Prostate gland (tissue), 2 donors: ENCODE data around the gene CTNNA2. TPM values are rescaled to one million over a fixed set of nuclear protein-coding genes. Genes with fewer than 3 reads are reported as not detected.
A peak's percentile ranks its signal among the peaks of the same experiment; 100 is the strongest.

Source experiments
- DNase-seq: peaks from one replicate; pipeline ENCODE4 v3.0.0-alpha.2; 2019; ENCODE audit warnings: low spot score
- H3K27ac ChIP-seq, 2 donors: fragments of 200-600 bp; sonication (generic); 2 replicates each; pipeline ENCODE4 v1.5.1; 2017 to 2019
- H3K27me3 ChIP-seq: fragments of 200-600 bp; sonication (generic); replicated peaks from 2 replicates; pipeline ENCODE4 v1.5.1; 2019; ENCODE audit not compliant: insufficient read depth
- H3K36me3 ChIP-seq, 2 donors: fragments of 200-600 bp; sonication (generic); 1 replicate in 1 of 2; 2 replicates in 1 of 2; pipeline versions ENCODE4 v1.5.1 to v1.8.1; 2017 to 2019
- H3K4me1 ChIP-seq: fragments of 200-600 bp; sonication (generic); replicated peaks from 2 replicates; pipeline ENCODE4 v1.5.1; 2019
- H3K4me3 ChIP-seq, 2 donors: fragments of 200-600 bp; sonication (generic); 2 replicates each; pipeline ENCODE4 v1.5.1; 2017 to 2019
- H3K9me3 ChIP-seq: fragments of 200-600 bp; sonication (generic); 2 replicates; pipeline ENCODE4 v1.5.1; 2017
- CTCF ChIP-seq, 4 experiments: fragments of 200-600 bp in 2 of 4; fragments of 450-650 bp in 2 of 4; sonication (generic) in 2 of 4; IDR thresholded peaks; 1 replicate in 3 of 4; 2 replicates in 1 of 4; pipeline ENCODE4 v1.5.1; 2016 to 2019; ENCODE audit warnings: antibody characterized with exemption in 4 of 4, mild to moderate bottlenecking in 2 of 4, moderate library complexity in 2 of 4
- POLR2A ChIP-seq: fragments of 450-650 bp; IDR thresholded peaks from one replicate; pipeline ENCODE4 v1.6.1; 2016; ENCODE audit warnings: antibody characterized with exemption, mild to moderate bottlenecking
- POLR2AphosphoS5 ChIP-seq: sonication (generic); formaldehyde crosslinking; IDR thresholded peaks from one replicate; pipeline ENCODE4 v1.6.1; 2017; ENCODE audit warnings: antibody characterized with exemption
- WGBS: methylation state at CpG from one replicate; pipeline ENCODE4 v1.1.5; 2018; 5-methylcytosine and 5-hydroxymethylcytosine counted together
- intact Hi-C: fragments of 100-400 bp; cut with DNase I; formaldehyde crosslinking; loops from one replicate; pipeline ENCODE4 v1.14.2; 2022
- total RNA-seq, 2 donors: library from RNA; depleted of rRNA; stranded (reverse); fragments of >200 nt; gene quantifications; one replicate each; pipeline ENCODE4 v1.1.0, GENCODE V29; 2016

The CTNNA2 gene
- total RNA-seq, 2 donors from 2014 or later: 24.3 TPM; not detected in 1

DNA sequence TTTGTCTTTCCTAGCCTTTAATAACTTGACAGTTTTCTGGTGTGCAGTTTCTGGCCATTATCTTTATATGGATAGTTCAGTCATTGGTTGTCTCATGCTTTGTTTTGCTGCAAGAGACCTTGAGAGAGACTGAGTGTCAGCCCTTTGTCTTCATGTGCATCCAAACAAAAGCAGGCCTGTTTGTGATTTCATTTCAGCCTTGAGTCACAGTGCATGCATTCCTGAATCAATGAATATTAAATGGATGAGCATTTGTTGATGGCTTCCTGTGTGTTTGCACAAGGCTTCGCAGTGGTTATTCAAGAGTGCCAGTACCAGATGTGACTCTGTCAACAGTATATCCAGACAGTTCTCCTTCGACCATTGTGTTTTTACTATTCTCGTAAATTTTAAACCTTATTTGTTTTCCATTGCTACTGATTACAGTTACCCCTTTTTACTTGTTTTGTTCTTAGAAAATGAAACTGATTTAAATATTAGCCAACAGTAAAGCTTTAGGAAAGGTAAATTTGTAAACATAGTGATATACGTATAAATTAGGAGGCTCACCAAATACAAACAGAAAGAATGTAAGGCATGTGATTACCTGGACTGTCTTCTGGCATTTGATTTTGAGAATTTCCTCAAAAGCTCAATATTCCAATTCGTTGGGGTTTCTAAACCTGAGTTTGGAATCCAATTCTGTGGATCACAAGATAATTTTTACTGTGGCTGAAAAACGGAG lies 319.8 kb downstream of the CTNNA2 start:
- Histone ChIP-seq H3K27me3 (no peaks in the 10 kb centered on the region), H3K4me1 (no peaks in the 10 kb centered on the region), H3K36me3 (no peaks in the 10 kb centered on the region), H3K9me3 (no peaks in the 10 kb centered on the region), H3K27ac (no peak overlapping the region), H3K4me3 (no peak overlapping the region)
- DNase-seq: no peak
- WGBS: 25% methylated on average over 6 of the region's 6 CpGs
- intact Hi-C loops: no loop called here
- TF ChIP-seq POLR2AphosphoS5 (no peak), POLR2A (no peak), CTCF (IDR thresholded peaks at IDR 0.05) (no peak)

DNA sequence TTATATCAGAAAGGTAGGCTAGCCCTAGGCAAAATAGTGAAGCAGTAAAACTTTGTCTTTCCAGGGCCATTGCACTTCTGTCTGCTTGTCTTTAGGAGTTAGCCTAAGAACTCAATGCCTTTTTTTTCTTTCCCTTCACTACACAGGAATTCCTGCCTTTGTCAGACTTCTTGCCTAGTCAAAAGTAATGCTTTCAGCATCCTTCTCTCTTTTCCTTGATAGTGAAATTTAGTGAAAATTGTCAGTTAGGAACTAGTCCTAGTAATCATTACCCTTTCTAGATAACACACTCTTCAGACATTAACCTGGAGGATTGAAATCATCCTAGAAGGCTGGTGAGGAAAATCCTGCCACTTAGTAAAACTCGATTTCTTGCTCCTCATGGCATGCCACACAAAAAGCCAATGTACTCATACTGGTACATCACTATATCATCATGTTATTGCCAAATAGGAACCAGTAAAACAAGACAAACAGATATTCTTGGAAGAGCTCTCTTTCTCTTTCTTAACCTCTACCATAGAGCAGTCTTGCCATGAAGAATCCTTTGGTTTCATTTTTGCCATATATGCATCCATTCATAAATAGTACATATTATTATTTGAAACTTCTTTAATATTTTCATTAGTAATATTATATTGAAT lies 320.5 kb downstream of the CTNNA2 start:
- H3K36me3 ChIP-seq: no peaks in the 10 kb centered on the region
- TF ChIP-seq CTCF (IDR thresholded peaks at IDR 0.05) (no peak), POLR2AphosphoS5 (peak; percentile 61), POLR2A (no peak)
- 39% methylated on average over 1 of the region's 1 CpG for WGBS
- no peaks in the 10 kb centered on the region for H3K27me3 ChIP-seq
- H3K4me3 ChIP-seq: no peak overlapping the region
- no peak for DNase-seq
- no peak overlapping the region for H3K27ac ChIP-seq
- intact Hi-C loops: no loop called here
- H3K4me1 ChIP-seq: no peaks in the 10 kb centered on the region
- H3K9me3 ChIP-seq: no peaks in the 10 kb centered on the region

GRCh38 chr2:79835911-79836310 lies 323.1 kb downstream of the CTNNA2 start:
- intact Hi-C loops: no loop called here
- Histone ChIP-seq H3K36me3 (no peaks in the 10 kb centered on the region), H3K27me3 (no peaks in the 10 kb centered on the region), H3K27ac (no peak overlapping the region), H3K4me3 (no peak overlapping the region), H3K4me1 (no peaks in the 10 kb centered on the region), H3K9me3 (no peaks in the 10 kb centered on the region)
- TF ChIP-seq POLR2A: no peak
- TF ChIP-seq CTCF (IDR thresholded peaks at IDR 0.05): no peak
- no peak for TF ChIP-seq POLR2AphosphoS5
- 89% methylated on average over 1 of the region's 1 CpG for WGBS
- DNase-seq: no peak

DNA sequence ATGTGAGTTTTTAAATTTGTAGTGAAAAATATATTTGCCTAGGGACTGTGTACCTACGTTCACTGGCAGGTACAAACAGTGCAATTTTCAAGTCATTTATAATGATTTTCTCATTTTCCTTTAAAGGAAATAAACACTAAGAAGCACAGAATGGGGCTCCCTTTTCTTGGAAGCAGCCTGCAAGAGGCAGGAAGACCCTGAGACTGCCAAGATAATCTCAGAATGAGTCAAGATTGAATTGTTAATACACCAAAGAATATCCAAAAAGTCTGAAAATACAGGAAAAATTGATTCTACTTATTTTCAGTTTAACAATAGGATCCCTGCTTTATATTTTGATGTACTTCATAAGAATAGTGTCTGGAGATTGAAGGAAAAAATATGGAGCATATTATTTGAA lies 331.2 kb downstream of the CTNNA2 start:
- DNase-seq: no peak
- no peaks in the 10 kb centered on the region for H3K4me1 ChIP-seq
- no peaks in the 10 kb centered on the region for H3K27me3 ChIP-seq
- no peak overlapping the region for H3K27ac ChIP-seq
- WGBS: 58% methylated on average over 1 of the region's 1 CpG
- no peak overlapping the region for H3K4me3 ChIP-seq
- H3K9me3 ChIP-seq: no peaks in the 10 kb centered on the region
- H3K36me3 ChIP-seq: no peaks in the 10 kb centered on the region
- intact Hi-C loops: no loop called here
- TF ChIP-seq POLR2AphosphoS5 (no peak), POLR2A (no peak)

DNA sequence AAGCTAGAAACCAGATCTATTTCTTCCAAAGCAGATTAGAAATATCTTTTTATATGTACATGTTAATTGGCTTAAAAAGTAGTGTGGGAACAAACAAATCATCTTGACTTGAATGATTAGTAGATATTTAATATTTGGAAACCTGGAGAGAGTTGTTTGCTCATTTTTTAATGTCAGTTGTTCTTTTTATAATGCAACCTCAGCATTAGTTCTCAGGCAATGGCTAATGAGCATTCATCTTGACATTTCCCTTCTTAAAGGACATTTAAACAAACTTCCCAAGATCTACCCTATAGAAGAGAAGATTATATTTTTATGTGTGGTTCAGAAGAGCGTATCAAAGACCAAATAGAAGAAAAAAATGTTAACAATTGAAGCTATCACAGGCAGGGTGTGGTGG lies 334.0 kb downstream of the CTNNA2 start:
- Histone ChIP-seq H3K36me3 (no peaks in the 10 kb centered on the region), H3K4me1 (no peaks in the 10 kb centered on the region), H3K27me3 (no peaks in the 10 kb centered on the region), H3K9me3 (no peaks in the 10 kb centered on the region), H3K27ac (no peak overlapping the region), H3K4me3 (no peak overlapping the region)
- 76% methylated on average over 1 of the region's 1 CpG for WGBS
- TF ChIP-seq POLR2A: no peak
- no peak for TF ChIP-seq CTCF (IDR thresholded peaks at IDR 0.05)
- no peak for TF ChIP-seq POLR2AphosphoS5
- intact Hi-C loops: no loop called here
- DNase-seq: no peak
